NCI-H1694 (cell line): ENCODE measurements around the gene DYNLT5.
"Not testable (repeated sequence)": the region's sequence is repeated elsewhere in the genome, so short reads cannot be mapped to it uniquely, and the experiment has no call there.

Experiments used
- DNase-seq: peaks from one replicate; lab custom pipeline; 2025; lab: John Stamatoyannopoulos, UW

Gene DYNLT5

GRCh38 chr1:66788231-66788939 lies 36.1 kb downstream of the DYNLT5 start:
- DNase-seq = no peak

GRCh38 chr1:66791621-66792610 lies 39.7 kb downstream of the DYNLT5 start:
- DNase-seq = no peak

GRCh38 chr1:66795839-66796238 lies 43.6 kb downstream of the DYNLT5 start:
- DNase-seq = not testable (repeated sequence)

- DNase-seq = no peak
Measured at GRCh38 chr1:66809245-66809644, 57.0 kb downstream of the DYNLT5 start.

GRCh38 chr1:66809736-66810326 lies 57.6 kb downstream of the DYNLT5 start:
- DNase-seq = no peak

GRCh38 chr1:66824771-66825170 lies 72.5 kb downstream of the DYNLT5 start:
- DNase-seq = no peak
